ENCODE measurements around the gene PRTFDC1. TPM values are rescaled to one million over a fixed set of nuclear protein-coding genes. Genes with fewer than 3 reads are reported as not detected.

The PRTFDC1 gene
- polyA plus RNA-seq, 1 donor (not counting 4 experiments of a cell fraction or from before 2014, with no cell fraction given): 2.2 TPM

GRCh38 chr10:24908793-24909423 lies 43.5 kb downstream of the PRTFDC1 start:
- H3K4me3 ChIP-seq (ENCODE audit: control insufficient read depth in 2 of 3, extremely low read depth in 1 of 3, insufficient read depth in 2 of 3, low read depth in 1 of 3, low read length in 3 of 3): no peak overlapping the region
- H3K9ac ChIP-seq (ENCODE audit: control insufficient read depth, extremely low read depth, insufficient read depth, low read length): no peak overlapping the region
- DNase-seq (ENCODE audit: low read depth, low spot score) (peak; percentile 58), FAIRE-seq (peak; percentile 70)
- H2AFZ ChIP-seq (ENCODE audit: control insufficient read depth, low read length): no peak overlapping the region
- no peaks in the 10 kb centered on the region for H3K9me3 ChIP-seq (ENCODE audit: control insufficient read depth, low read depth, low read length)
- no peaks in the 10 kb centered on the region for H3K36me3 ChIP-seq (ENCODE audit: control insufficient read depth in 2 of 2, extremely low read depth in 1 of 2, insufficient read depth in 2 of 2, low read length in 2 of 2)
- TF ChIP-seq CTCF (optimal IDR thresholded peaks at IDR 0.05 in 1 of 3, IDR thresholded peaks at IDR 0.05 in 1 of 3, conservative IDR thresholded peaks at IDR 0.05 in 1 of 3; ENCODE audit: extremely low read depth in 1 of 3, insufficient read depth in 2 of 3, low read length in 3 of 3): no peak
- TF ChIP-seq EZH2 (IDR thresholded peaks at IDR 0.05; ENCODE audit: low read length): no peak
- no peaks in the 10 kb centered on the region for H3K9me1 ChIP-seq (ENCODE audit: control insufficient read depth, extremely low read depth, insufficient read depth, low read length)
- H4K20me1 ChIP-seq (ENCODE audit: control insufficient read depth, extremely low read depth, insufficient read depth, low read length): no peaks in the 10 kb centered on the region
- H3K27ac ChIP-seq (ENCODE audit: control insufficient read depth, insufficient read depth, low read length): peak overlapping the region; percentile 35
- H3K79me2 ChIP-seq (ENCODE audit: control insufficient read depth, insufficient read depth, low read length): no peaks in the 10 kb centered on the region
- H3K4me2 ChIP-seq (ENCODE audit: control insufficient read depth, extremely low read depth, insufficient read depth, low read depth, low read length): peak overlapping the region; percentile 18
- dilution Hi-C loops (cut with MboI; ENCODE audit: extremely low pct_ligation_motif_present, low sequenced_read_pairs): no loop called here
- H3K27me3 ChIP-seq (ENCODE audit: control insufficient read depth, extremely low read depth, insufficient read depth, low read length): no peaks in the 10 kb centered on the region
- H3K4me1 ChIP-seq (ENCODE audit: control insufficient read depth, extremely low read depth, insufficient read depth, low read length): peaks cover 26% of the 10 kb centered on the region

GRCh38 chr10:24907956-24908355 lies 44.5 kb downstream of the PRTFDC1 start:
- no peaks in the 10 kb centered on the region for H3K36me3 ChIP-seq (ENCODE audit: control insufficient read depth in 2 of 2, extremely low read depth in 1 of 2, insufficient read depth in 2 of 2, low read length in 2 of 2)
- no peaks in the 10 kb centered on the region for H3K27me3 ChIP-seq (ENCODE audit: control insufficient read depth, extremely low read depth, insufficient read depth, low read length)
- H3K9me3 ChIP-seq (ENCODE audit: control insufficient read depth, low read depth, low read length): no peaks in the 10 kb centered on the region
- no peak for DNase-seq (ENCODE audit: low read depth, low spot score)
- no peak overlapping the region for H3K27ac ChIP-seq (ENCODE audit: control insufficient read depth, insufficient read depth, low read length)
- dilution Hi-C loops (cut with MboI; ENCODE audit: extremely low pct_ligation_motif_present, low sequenced_read_pairs): no loop called here
- peaks cover 26% of the 10 kb centered on the region for H3K4me1 ChIP-seq (ENCODE audit: control insufficient read depth, extremely low read depth, insufficient read depth, low read length)
- H3K4me2 ChIP-seq (ENCODE audit: control insufficient read depth, extremely low read depth, insufficient read depth, low read depth, low read length): no peak overlapping the region
- TF ChIP-seq EZH2 (IDR thresholded peaks at IDR 0.05; ENCODE audit: low read length): no peak
- no peak for TF ChIP-seq CTCF (optimal IDR thresholded peaks at IDR 0.05 in 1 of 3, IDR thresholded peaks at IDR 0.05 in 1 of 3, conservative IDR thresholded peaks at IDR 0.05 in 1 of 3; ENCODE audit: extremely low read depth in 1 of 3, insufficient read depth in 2 of 3, low read length in 3 of 3)
- no peak overlapping the region for H3K9ac ChIP-seq (ENCODE audit: control insufficient read depth, extremely low read depth, insufficient read depth, low read length)
- no peak overlapping the region for H3K4me3 ChIP-seq (ENCODE audit: control insufficient read depth in 2 of 3, extremely low read depth in 1 of 3, insufficient read depth in 2 of 3, low read depth in 1 of 3, low read length in 3 of 3)
- H4K20me1 ChIP-seq (ENCODE audit: control insufficient read depth, extremely low read depth, insufficient read depth, low read length): no peaks in the 10 kb centered on the region
- H3K9me1 ChIP-seq (ENCODE audit: control insufficient read depth, extremely low read depth, insufficient read depth, low read length): no peaks in the 10 kb centered on the region
- H2AFZ ChIP-seq (ENCODE audit: control insufficient read depth, low read length): no peak overlapping the region
- no peak for FAIRE-seq
- H3K79me2 ChIP-seq (ENCODE audit: control insufficient read depth, insufficient read depth, low read length): no peaks in the 10 kb centered on the region
